ENCODE measurements around the gene PDZRN3. TPM values are rescaled to one million over a fixed set of nuclear protein-coding genes. Genes with fewer than 3 reads are reported as not detected.

The PDZRN3 gene
- total and polyA plus RNA-seq, 2 experiments from 2014 or later: 7.5 to 14.0 TPM

GRCh38 chr3:73449774-73450173 lies 175.0 kb downstream of the PDZRN3 start:
- no peak overlapping the region for H3K27ac ChIP-seq (ENCODE audit: low read depth)
- DNase-seq (ENCODE audit: low spot score) (no peak), ATAC-seq (no peak)
- Mint-ChIP-seq H3K36me3 (ENCODE audit: low read depth) (no peaks in the 10 kb centered on the region), H3K4me3 (no peak overlapping the region), H3K4me1 (peaks cover 20% of the 10 kb centered on the region; the same call in 2 of the 3 replicates), H3K27me3 (ENCODE audit: insufficient read depth, low read depth, poor library complexity) (no peaks in the 10 kb centered on the region), H3K27ac (no peak overlapping the region), H3K9me3 (no peaks in the 10 kb centered on the region)
- no peaks in the 10 kb centered on the region for H3K36me3 ChIP-seq (ENCODE audit: insufficient read depth)
- peaks cover 33% of the 10 kb centered on the region for H3K4me1 ChIP-seq (ENCODE audit: insufficient read depth)
- no peak overlapping the region for H2AFZ ChIP-seq
- H3F3A ChIP-seq (replicated peaks; ENCODE audit: low read depth): no peaks in the 10 kb centered on the region
- no peaks in the 10 kb centered on the region for H3K79me2 ChIP-seq (replicated peaks; ENCODE audit: insufficient read depth)
- no peaks in the 10 kb centered on the region for H3K27me3 ChIP-seq (ENCODE audit: insufficient read depth)
- peaks cover 6% of the 10 kb centered on the region; the same call in 1 of the 2 replicates for H3K9me2 ChIP-seq (ENCODE audit: insufficient read depth)
- no peak overlapping the region for H3K4me3 ChIP-seq
- no peaks in the 10 kb centered on the region for H4K20me1 ChIP-seq (replicated peaks; ENCODE audit: insufficient read depth)
- H3K4me2 ChIP-seq: no peak overlapping the region
- TF ChIP-seq POLR2AphosphoS5 (IDR thresholded peaks at IDR 0.05; ENCODE audit: low read depth) (no peak), ZNF331 (CRISPR knock-in tag; IDR thresholded peaks at IDR 0.05; ENCODE audit: low read depth) (no peak)
- TF ChIP-seq, protein P1, sequence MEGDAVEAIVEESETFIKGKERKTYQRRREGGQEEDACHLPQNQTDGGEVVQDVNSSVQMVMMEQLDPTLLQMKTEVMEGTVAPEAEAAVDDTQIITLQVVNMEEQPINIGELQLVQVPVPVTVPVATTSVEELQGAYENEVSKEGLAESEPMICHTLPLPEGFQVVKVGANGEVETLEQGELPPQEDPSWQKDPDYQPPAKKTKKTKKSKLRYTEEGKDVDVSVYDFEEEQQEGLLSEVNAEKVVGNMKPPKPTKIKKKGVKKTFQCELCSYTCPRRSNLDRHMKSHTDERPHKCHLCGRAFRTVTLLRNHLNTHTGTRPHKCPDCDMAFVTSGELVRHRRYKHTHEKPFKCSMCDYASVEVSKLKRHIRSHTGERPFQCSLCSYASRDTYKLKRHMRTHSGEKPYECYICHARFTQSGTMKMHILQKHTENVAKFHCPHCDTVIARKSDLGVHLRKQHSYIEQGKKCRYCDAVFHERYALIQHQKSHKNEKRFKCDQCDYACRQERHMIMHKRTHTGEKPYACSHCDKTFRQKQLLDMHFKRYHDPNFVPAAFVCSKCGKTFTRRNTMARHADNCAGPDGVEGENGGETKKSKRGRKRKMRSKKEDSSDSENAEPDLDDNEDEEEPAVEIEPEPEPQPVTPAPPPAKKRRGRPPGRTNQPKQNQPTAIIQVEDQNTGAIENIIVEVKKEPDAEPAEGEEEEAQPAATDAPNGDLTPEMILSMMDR (conservative IDR thresholded peaks at IDR 0.05; ENCODE audit: low read depth in 2 of 2): no peak

- no peak for DNase-seq (ENCODE audit: low spot score)
- Histone ChIP-seq H3F3A (replicated peaks; ENCODE audit: low read depth) (no peaks in the 10 kb centered on the region), H3K79me2 (replicated peaks; ENCODE audit: insufficient read depth) (no peaks in the 10 kb centered on the region), H3K27me3 (ENCODE audit: insufficient read depth) (no peaks in the 10 kb centered on the region), H2AFZ (no peak overlapping the region), H3K36me3 (ENCODE audit: insufficient read depth) (no peaks in the 10 kb centered on the region), H3K4me1 (ENCODE audit: insufficient read depth) (peaks cover 33% of the 10 kb centered on the region), H4K20me1 (replicated peaks; ENCODE audit: insufficient read depth) (no peaks in the 10 kb centered on the region), H3K27ac (ENCODE audit: low read depth) (no peak overlapping the region), H3K9me2 (ENCODE audit: insufficient read depth) (peaks cover 6% of the 10 kb centered on the region; the same call in 1 of the 2 replicates), H3K4me3 (no peak overlapping the region), H3K4me2 (no peak overlapping the region; the same call in 1 of the 2 replicates)
- Mint-ChIP-seq H3K36me3 (ENCODE audit: low read depth) (no peaks in the 10 kb centered on the region), H3K4me3 (no peak overlapping the region), H3K4me1 (peaks cover 20% of the 10 kb centered on the region; the same call in 2 of the 3 replicates), H3K27me3 (ENCODE audit: insufficient read depth, low read depth, poor library complexity) (no peaks in the 10 kb centered on the region), H3K27ac (no peak overlapping the region), H3K9me3 (no peaks in the 10 kb centered on the region)
- no peak for ATAC-seq
- TF ChIP-seq EZH2phosphoT487 (IDR thresholded peaks at IDR 0.05; ENCODE audit: unreplicated experiment) (no peak), POLR2AphosphoS5 (IDR thresholded peaks at IDR 0.05; ENCODE audit: low read depth) (no peak), STAT1 (IDR thresholded peaks at IDR 0.05; ENCODE audit: unreplicated experiment) (no peak), ZNF462 (CRISPR knock-in tag; IDR thresholded peaks at IDR 0.05) (no peak), CREB1 (CRISPR knock-in tag; IDR thresholded peaks at IDR 0.05; ENCODE audit: low read depth) (no peak), NANOG (IDR thresholded peaks at IDR 0.05; ENCODE audit: borderline replicate concordance) (no peak), ZNF114 (CRISPR knock-in tag; IDR thresholded peaks at IDR 0.05) (no peak)
- TF ChIP-seq, protein P2, sequence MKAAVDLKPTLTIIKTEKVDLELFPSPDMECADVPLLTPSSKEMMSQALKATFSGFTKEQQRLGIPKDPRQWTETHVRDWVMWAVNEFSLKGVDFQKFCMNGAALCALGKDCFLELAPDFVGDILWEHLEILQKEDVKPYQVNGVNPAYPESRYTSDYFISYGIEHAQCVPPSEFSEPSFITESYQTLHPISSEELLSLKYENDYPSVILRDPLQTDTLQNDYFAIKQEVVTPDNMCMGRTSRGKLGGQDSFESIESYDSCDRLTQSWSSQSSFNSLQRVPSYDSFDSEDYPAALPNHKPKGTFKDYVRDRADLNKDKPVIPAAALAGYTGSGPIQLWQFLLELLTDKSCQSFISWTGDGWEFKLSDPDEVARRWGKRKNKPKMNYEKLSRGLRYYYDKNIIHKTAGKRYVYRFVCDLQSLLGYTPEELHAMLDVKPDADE (IDR thresholded peaks at IDR 0.05): no peak
- TF ChIP-seq, protein P1 (conservative IDR thresholded peaks at IDR 0.05; ENCODE audit: low read depth in 2 of 2): no peak
These were observed 175.9 kb downstream of the PDZRN3 start for GRCh38 chr3:73448761-73449301.
